Right ventricle myocardium superior (tissue), 1 donor: ENCODE data around the gene MERTK. TPM values are rescaled to one million over a fixed set of nuclear protein-coding genes. Genes with fewer than 3 reads are reported as not detected.
A peak's percentile ranks its signal among the peaks of the same experiment; 100 is the strongest.
"Not testable (repeated sequence)": the region's sequence is repeated elsewhere in the genome, so short reads cannot be mapped to it uniquely, and the experiment has no call there.

Experiments used
- ATAC-seq: fragments of 200-7000 bp; cut with Tn5 transposase; one replicate; pipeline ENCODE4 v1.9.1; 2020; ENCODE audit warnings: mild to moderate bottlenecking; ENCODE audit not compliant: poor library complexity
- DNase-seq: peaks from one replicate; pipeline ENCODE4 v3.0.0-alpha.2; 2020
- intact Hi-C: fragments of 100-400 bp; cut with DNase I; formaldehyde crosslinking; loops from one replicate; pipeline ENCODE4 v1.11.2; 2022
- total RNA-seq: library from RNA; stranded (reverse); fragmentation: NEBNext Ultra II Directional; extraction: Animal tissue kit (Norgen Biotek cat#: 25700); gene quantifications from one replicate; pipeline ENCODE4 v1.2.1, GENCODE V29; 2021
- donor health status: DM: no; HTN: yes; CAD: no; lungs with severe emphysema.

Gene MERTK
- total RNA-seq, 1 donor from 2014 or later: 5.0 TPM

- intact Hi-C loops, DNase-seq, ATAC-seq: not testable (repeated sequence)
Measured at GRCh38 chr2:111963508-111963907, 65.1 kb downstream of the MERTK start.

GRCh38 chr2:111965062-111965461 is 66.7 kb downstream of the MERTK start:
- ATAC-seq: no peak

GRCh38 chr2:111966241-111966640 is 67.8 kb downstream of the MERTK start:
- ATAC-seq (no peak), DNase-seq (no peak)
- intact Hi-C loops: no loop called here

More at GRCh38 chr2:111965062-111965461, 66.7 kb downstream of the MERTK start:
- DNase-seq: no peak
- intact Hi-C loops: no loop called here

- intact Hi-C loops: no loop called here
- ATAC-seq (no peak), DNase-seq (no peak)
Measured at GRCh38 chr2:111967018-111967417, 68.6 kb downstream of the MERTK start.

GRCh38 chr2:111970453-111970852 is 72.0 kb downstream of the MERTK start:
- ATAC-seq (no peak), DNase-seq (no peak)
- intact Hi-C loops: no loop called here

GRCh38 chr2:111972955-111973565 is 74.7 kb downstream of the MERTK start:
- DNase-seq (no peak), ATAC-seq (peak; percentile 55)
- intact Hi-C loops: no loop called here

GRCh38 chr2:111973701-111974100 is 75.3 kb downstream of the MERTK start:
- DNase-seq (no peak), ATAC-seq (no peak)
- intact Hi-C loops: no loop called here

- DNase-seq (no peak), ATAC-seq (no peak)
- intact Hi-C loops: no loop called here
Measured at GRCh38 chr2:111975053-111975552, 76.7 kb downstream of the MERTK start.

- intact Hi-C loops: no loop called here
- DNase-seq (no peak), ATAC-seq (no peak)
Measured at GRCh38 chr2:111975819-111976218, 77.4 kb downstream of the MERTK start.

GRCh38 chr2:111977240-111977639 is 78.8 kb downstream of the MERTK start:
- intact Hi-C loops: no loop called here
- no peak for ATAC-seq
- no peak for DNase-seq

GRCh38 chr2:111978452-111979170 is 80.2 kb downstream of the MERTK start:
- ATAC-seq (no peak), DNase-seq (no peak)
- intact Hi-C loops: no loop called here

GRCh38 chr2:111981666-111982065 is 83.3 kb downstream of the MERTK start:
- ATAC-seq (no peak), DNase-seq (no peak)
- intact Hi-C loops: no loop called here

GRCh38 chr2:111982822-111983221 is 84.4 kb downstream of the MERTK start:
- ATAC-seq (no peak), DNase-seq (no peak)
- intact Hi-C loops: no loop called here

- DNase-seq (no peak), ATAC-seq (no peak)
- intact Hi-C loops: no loop called here
Measured at GRCh38 chr2:111983478-111984212, 85.2 kb downstream of the MERTK start.

GRCh38 chr2:111984213-111984604 is 85.8 kb downstream of the MERTK start:
- ATAC-seq (no peak), DNase-seq (no peak)
- intact Hi-C loops: no loop called here

GRCh38 chr2:111985514-111985913 is 87.1 kb downstream of the MERTK start:
- no peak for ATAC-seq
- DNase-seq: no peak
- intact Hi-C loops: no loop called here

- no peak for ATAC-seq
- no peak for DNase-seq
- intact Hi-C loops: no loop called here
Measured at GRCh38 chr2:111986116-111986900, 87.9 kb downstream of the MERTK start.

- DNase-seq (no peak), ATAC-seq (no peak)
Measured at GRCh38 chr2:111990375-111990774, 92.0 kb downstream of the MERTK start.

GRCh38 chr2:111990856-111991255 is 92.4 kb downstream of the MERTK start:
- DNase-seq: no peak
- intact Hi-C loops: no loop called here
- no peak for ATAC-seq

More at GRCh38 chr2:111990375-111990774, 92.0 kb downstream of the MERTK start:
- intact Hi-C loops: no loop called here
